ENCODE data around the gene PLCXD3. TPM values are rescaled to one million over a fixed set of nuclear protein-coding genes. Genes with fewer than 3 reads are reported as not detected.

Gene PLCXD3
- total RNA-seq, 1 donor from 2014 or later: under 0.01 TPM

DNA sequence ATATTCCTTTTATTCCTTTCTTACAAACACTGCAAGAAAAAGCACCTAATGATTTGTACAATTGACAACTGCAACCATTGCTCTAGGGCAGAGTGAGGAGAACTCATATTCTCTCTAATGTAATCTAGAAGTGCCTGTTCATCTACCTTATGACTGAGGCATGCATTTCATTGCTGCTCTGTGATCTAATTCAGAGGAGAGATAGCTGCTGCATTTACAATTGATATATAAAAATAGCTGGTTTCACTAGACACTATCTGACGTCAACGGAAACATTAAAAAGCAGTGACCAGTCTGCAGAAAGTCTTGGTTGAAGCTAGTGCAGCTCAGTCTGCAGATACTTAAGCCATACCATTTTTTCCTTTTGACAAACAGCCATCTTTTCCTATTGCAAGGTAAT is 224.2 kb downstream of the PLCXD3 start:
- DNase-seq (ENCODE audit: low read depth): no peak

DNA sequence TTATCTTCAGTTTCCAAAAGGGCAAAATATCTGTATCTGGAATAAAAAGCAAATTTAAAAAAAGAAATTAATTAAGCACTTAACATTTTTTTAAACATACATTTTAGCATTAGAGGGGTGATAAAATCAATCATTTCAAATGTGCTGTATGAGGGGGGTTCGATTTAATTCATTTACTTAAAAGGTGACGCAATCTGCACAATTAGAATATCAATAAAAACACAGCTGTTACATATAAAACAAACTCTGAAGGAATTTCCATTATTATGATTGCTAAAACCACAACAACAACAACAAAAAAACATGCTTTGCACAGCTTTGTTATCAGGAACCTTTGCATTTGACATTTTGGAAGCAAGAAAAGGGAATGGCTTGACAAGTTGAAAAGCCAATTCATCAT is 225.5 kb downstream of the PLCXD3 start:
- no peak for DNase-seq (ENCODE audit: low read depth)

DNA sequence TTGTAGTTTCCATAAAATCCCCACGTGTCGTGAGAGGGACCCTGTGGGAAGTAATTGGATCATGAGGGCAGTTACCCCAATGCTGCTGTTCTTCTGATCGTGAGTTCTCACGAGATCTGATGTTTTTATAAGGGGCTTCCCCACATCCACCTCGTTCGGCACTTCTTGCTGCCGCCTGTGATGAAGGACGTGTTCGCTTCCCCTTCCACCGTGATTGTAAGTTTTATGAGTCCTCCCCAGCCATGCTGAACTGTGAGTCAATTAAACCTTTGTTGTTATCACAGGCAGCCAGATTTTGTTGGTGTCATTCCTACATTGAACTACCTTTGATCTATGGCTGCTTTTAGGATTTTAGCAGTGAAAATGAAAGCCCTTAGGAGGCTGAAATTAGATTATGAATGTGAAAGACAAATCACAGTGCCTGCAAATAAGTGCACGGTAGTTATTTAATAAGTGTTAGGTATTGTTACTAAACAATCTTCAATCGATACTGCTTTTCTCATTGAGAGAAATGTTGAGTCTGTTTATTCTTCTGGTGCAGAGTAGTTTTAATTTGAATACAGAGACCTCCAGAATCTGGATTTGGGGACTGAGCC is 229.1 kb downstream of the PLCXD3 start:
- DNase-seq (ENCODE audit: low read depth): no peak

DNA sequence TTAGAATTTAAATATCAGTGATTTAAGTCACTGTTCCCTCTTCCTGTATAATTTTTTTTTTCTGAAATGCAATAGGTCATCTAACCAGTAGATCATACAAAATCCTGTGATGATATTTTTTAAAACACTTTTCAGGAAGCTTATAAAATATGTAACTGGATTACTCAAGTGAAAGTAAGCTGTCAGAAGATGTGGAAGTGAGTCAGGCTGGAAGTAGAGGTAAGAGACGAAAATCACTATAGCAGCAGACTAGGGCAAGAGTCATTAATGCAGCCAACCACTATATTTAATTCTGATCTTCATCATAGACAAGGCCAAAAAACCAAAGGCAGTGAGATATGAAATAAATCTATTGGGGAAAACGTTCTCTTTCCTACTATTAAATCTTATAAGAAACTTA is 231.4 kb downstream of the PLCXD3 start:
- DNase-seq (ENCODE audit: low read depth): no peak

DNA sequence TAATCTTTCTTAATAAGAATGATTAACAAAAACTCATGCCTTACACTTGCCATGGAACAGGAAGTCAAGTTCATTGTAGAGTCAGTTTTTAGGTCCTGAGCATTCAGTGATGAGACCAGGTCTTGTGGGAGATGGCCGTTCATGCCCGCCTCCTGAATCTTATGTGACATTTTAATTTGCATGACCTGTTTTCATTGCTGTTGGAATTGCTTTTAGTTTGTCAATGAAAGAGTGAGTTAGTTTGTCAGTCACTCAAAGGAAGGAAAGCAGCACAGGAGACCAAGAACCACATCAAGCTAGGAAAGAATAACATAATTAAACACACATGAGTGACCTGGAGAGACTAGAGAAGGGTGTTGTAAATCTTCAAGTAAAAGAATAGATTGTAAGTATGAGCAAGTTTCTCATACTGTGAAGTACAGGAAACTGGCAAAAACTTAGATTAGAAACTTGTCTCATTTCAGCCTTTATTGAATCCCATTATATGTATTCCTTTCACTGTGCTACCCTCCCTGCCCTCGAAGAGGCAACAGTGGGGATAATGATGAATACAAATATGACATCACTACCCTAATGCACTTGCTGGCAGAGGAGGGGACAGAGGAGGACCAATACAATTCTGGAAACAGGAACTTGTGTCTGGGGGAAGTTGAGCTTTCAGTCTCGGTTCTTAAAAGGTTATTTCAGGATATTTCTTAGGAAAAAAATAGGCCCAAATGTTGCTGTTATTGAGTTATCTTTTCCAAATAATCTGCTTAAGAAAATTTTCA is 232.7 kb downstream of the PLCXD3 start:
- peak; percentile 10 for DNase-seq (ENCODE audit: low read depth)

DNA sequence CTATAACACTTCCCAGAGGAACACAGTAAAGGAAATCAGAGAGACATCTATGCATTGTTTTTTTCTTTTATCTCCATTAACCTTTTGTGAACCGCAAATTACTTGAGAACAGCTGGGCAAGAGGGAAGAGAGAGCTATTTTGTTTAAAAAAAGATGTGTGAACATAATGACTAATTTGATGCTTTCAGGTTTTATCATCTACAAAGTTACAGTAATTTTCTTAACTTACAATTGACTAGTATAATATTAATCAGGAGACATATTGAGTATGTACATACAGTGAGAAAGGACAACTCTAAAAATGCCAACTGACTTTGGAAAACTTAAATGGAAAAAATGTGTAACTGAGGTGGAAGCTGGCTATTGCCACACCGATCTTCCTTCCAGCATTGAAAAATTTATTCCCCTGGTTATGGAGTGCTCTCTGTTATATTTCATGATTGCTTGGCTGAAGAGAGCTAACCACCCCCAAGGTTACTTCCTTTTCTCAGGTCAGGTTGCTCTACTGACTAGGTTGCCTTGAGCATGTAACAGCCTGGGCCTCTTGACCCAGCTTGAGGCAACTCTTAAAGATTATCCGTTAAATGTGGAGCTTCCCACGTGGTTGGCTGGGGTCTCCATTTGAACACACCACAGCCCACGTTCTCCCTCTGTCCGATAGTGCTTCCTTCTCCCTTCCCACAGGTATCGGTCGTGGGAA is 234.4 kb downstream of the PLCXD3 start:
- DNase-seq (ENCODE audit: low read depth): no peak

DNA sequence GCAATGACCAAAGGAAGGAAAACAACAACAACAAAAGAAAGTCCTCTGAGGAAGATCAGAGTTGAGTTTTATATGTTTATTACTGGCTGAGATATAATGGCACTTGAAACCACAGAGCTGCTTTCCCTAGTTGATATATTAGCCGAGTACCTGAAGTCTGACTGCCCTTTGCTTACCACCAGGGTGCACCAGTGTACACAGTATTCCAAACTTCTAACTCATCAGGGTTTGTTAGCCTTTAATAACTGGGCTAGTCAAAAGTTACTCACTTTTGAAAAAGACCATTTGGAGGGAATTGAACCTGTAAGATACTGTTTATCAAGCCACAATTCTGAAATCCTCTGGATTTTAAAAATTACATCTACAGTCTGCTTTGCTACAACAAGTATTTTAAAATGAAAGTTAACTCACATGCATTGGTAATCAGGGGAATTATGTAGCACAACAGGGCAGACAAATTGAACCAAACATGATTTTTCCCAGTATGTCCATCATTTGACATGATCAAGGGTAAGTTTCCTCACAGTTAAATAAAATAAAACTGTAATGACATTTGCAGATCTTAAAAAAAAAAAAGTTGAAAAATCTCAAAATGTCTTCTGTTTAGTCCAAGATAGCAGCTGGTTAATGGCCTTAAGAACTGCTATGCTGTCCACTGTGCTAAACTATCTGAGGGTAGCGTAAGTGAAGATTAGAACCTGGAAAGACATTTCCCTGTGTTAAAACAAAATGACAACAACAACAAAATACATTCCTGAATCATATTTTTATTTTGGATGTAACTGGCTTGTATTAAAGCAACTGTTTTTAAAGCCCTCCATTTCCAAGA is 239.8 kb downstream of the PLCXD3 start:
- peak; percentile 59 for DNase-seq (ENCODE audit: low read depth)

DNA sequence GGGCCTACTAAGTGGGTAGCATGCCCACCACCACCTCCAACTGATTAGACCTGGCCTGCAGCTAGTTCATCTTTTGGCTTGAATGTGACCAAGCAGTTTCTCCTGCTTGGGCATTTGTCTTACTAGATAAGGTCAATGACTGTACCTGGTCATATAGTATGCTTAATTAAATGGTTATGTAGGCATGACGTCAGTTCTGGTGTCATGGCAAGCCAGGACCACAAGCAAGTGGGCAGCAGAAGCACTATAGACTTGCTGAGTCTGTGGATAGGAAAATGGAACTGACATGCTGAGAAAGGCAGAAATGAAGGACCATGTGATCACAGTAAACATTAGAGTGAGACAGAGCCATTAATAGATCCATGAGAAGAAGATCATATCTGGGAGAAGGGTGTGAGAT is 241.5 kb downstream of the PLCXD3 start:
- DNase-seq (ENCODE audit: low read depth): no peak

DNA sequence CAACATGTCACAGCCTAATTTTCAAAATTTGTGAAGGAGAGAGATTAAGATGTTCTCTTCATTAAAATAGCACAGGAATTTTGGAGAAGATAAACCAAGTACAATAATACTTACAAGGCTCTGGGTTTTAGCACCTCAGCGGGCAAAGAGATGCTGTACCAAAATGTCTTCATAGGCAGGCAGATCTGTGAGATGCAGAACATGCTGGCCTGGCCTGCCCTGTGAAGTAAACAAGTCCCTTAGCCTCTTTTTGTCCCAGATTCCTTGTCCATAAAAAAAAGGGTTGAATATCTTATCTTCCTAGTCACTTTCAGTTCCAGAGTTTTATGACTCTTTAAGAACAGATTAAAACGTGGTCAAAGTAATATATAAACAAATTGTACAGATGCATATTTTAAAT is 244.0 kb downstream of the PLCXD3 start:
- DNase-seq (ENCODE audit: low read depth): no peak

DNA sequence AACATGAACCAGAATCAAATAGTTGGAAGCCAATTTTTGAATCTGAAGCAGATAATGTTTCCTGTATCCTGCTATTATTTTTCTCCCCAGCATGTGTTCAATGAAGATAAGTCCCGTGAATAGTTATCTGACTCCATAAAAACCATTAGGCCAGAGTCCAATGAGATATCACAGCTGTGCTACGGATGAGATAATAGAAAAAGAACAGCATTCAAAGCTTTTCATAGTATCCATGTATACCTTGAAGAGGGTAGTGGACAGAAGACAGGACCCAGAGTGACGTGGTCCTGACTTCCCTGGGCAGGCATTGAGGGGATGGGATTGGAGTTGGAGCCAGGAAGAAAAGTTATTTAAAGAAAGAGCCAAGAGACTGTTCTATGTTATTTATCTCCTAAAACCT is 246.4 kb downstream of the PLCXD3 start:
- no peak for DNase-seq (ENCODE audit: low read depth)

DNA sequence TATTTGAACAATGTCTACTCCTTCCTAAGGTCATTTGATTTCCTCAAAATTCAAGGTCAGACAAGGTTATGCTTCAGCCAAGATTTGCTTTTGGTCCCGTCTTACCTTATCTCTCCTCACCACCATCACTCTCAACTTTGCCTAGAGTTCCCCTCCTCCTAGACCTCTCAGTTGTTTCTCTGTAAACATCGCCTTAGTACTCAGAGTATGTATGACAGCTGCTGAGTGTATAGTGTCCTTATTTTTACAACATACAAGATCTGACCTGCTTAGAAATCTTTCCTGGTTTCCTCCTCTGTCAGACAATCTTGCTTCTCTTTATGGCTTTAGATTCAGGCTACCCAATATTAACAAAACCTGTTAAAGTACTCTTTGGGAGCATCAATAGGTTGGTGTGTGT is 247.1 kb downstream of the PLCXD3 start:
- no peak for DNase-seq (ENCODE audit: low read depth)
